Brain microvascular endothelial cell (primary cell): ENCODE measurements around the gene ARL4A.
A peak's percentile ranks its signal among the peaks of the same experiment; 100 is the strongest.

Experiments used
- DNase-seq: peaks from one replicate; pipeline ENCODE4 v3.0.0-alpha.2; 2020
- H3K27ac ChIP-seq: fragments of 250-450 bp; sonication (Bioruptor Pico); 2 replicates; pipeline ENCODE4 v1.5.1; 2020; ENCODE audit warnings: mild to moderate bottlenecking, moderate library complexity
- H3K27me3 ChIP-seq: fragments of 250-450 bp; sonication (Bioruptor Pico); replicated peaks from 2 replicates; pipeline ENCODE4 v1.5.1; 2020; ENCODE audit warnings: mild to moderate bottlenecking
- H3K36me3 ChIP-seq: fragments of 250-450 bp; sonication (Bioruptor Pico); replicated peaks from 2 replicates; pipeline ENCODE4 v1.5.1; 2020; ENCODE audit warnings: mild to moderate bottlenecking
- H3K4me3 ChIP-seq: 2 replicates; pipeline ENCODE4 v1.5.1; 2011; ENCODE audit warnings: low read depth, mild to moderate bottlenecking, control low read depth, low read length, moderate library complexity
- in situ Hi-C: cut with HindIII; loops from 2 replicates; pipeline ENCODE4 v1.10.0; 2017; ENCODE audit warnings: low sequenced_read_pairs, low pct_ligation_motif_present
- TF ChIP-seq, protein P1 (sequence below): IDR thresholded peaks from 2 replicates; pipeline ENCODE4 v1.5.1; 2011; ENCODE audit warnings: low read depth, mild to moderate bottlenecking, moderate library complexity, low read length, control low read depth, inconsistent platforms; ENCODE audit errors: missing control alignments

Gene ARL4A

DNA sequence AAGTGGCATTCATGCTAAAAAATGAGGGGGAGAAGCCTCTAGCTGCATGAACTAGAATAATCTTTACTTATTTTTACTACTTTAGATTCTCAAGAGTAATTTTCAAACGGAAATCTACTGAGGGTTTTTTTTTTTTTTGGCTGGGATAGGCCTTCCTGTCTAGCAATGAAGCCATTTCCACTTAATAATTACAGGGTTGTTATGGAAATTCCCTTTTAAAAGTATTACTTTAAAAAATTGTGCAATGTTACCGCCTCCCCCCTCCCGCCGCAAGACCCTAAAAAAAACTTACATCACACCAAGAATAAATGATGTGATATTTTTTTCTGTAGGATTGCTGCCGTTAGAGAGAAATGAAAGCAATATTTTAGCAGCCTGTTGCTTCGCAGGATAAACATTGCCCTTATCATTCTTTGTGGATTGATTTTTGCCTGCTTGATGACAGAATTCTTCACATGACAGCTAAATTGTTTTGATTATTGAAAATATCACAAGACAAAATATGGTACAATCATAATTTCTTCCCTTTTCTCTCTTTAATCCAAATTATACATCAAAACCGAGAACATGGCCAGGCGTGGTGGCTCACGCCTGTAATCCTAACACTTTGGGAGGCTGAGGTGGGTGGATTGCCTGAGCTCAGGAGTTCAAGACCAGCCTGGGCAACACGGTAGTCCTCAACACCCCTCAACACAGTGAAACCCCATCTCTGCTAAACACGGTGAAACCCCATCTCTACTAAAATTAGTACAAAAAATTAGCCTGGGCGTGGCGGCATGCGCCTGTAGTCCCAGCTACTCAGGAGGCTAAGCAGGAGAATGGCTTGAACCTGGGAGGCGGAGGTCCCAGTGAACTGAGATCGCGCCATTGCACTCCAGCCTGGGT lies 32.8 kb downstream of the ARL4A start:
- H3K36me3 ChIP-seq = no peaks in the 10 kb centered on the region
- H3K4me3 ChIP-seq = no peak overlapping the region
- no peak for DNase-seq
- no peaks in the 10 kb centered on the region for H3K27me3 ChIP-seq
- H3K27ac ChIP-seq = peak overlapping the region; percentile 94
- in situ Hi-C loops = no loop called here
- TF ChIP-seq, protein P1, sequence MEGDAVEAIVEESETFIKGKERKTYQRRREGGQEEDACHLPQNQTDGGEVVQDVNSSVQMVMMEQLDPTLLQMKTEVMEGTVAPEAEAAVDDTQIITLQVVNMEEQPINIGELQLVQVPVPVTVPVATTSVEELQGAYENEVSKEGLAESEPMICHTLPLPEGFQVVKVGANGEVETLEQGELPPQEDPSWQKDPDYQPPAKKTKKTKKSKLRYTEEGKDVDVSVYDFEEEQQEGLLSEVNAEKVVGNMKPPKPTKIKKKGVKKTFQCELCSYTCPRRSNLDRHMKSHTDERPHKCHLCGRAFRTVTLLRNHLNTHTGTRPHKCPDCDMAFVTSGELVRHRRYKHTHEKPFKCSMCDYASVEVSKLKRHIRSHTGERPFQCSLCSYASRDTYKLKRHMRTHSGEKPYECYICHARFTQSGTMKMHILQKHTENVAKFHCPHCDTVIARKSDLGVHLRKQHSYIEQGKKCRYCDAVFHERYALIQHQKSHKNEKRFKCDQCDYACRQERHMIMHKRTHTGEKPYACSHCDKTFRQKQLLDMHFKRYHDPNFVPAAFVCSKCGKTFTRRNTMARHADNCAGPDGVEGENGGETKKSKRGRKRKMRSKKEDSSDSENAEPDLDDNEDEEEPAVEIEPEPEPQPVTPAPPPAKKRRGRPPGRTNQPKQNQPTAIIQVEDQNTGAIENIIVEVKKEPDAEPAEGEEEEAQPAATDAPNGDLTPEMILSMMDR = no peak

DNA sequence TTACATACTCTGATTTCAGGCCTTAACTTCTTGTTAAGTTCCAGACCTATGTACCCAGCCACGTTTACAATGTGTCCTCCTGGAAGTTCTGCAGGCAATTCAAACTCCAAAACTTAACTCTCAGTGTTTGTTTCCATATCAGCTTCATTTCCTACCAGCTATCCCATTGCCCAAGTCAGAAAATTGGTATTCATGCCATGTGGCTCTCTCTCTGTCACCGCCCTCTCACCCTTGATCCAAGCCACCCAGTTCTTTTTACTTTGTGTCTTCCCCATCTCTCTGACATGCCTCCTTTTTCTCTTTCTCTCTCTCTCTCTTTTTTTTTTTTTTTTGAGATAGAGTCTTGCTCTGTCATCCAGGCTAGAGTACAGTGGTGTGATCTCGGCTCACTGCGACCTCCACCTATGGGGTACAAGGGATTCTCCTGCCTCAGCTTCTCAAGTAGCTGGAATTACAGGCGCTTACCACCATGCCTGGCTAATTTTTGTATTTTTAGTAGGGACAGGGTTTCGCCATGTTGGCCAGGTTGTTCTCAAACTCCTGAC lies 33.9 kb downstream of the ARL4A start:
- Histone ChIP-seq H3K36me3 (no peaks in the 10 kb centered on the region), H3K27ac (no peak overlapping the region), H3K27me3 (no peaks in the 10 kb centered on the region), H3K4me3 (no peak overlapping the region)
- TF ChIP-seq, protein P1 = no peak
- DNase-seq = no peak
- in situ Hi-C loops = no loop called here

DNA sequence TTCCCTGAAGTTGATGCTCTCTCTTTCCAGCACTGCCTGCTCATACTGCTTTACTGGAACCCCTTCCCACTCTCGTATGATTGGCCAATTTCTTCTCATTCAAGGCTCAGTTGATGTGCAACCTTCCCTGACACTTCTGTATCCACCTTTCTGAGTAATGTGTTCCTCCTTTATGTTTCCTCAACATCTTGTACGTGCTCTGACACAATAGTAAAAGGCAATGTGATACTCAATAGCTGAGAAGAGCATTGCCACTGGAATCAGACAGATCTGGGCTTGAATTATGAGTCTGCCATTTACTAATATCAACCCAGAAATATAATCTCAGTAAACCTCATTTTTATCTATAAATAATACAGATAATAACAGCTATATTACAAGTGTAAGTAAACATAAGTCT lies 34.7 kb downstream of the ARL4A start:
- no peak for DNase-seq
- Histone ChIP-seq H3K27ac (no peak overlapping the region), H3K27me3 (no peaks in the 10 kb centered on the region), H3K4me3 (no peak overlapping the region), H3K36me3 (no peaks in the 10 kb centered on the region)
- TF ChIP-seq, protein P1 = no peak
- in situ Hi-C loops = no loop called here

DNA sequence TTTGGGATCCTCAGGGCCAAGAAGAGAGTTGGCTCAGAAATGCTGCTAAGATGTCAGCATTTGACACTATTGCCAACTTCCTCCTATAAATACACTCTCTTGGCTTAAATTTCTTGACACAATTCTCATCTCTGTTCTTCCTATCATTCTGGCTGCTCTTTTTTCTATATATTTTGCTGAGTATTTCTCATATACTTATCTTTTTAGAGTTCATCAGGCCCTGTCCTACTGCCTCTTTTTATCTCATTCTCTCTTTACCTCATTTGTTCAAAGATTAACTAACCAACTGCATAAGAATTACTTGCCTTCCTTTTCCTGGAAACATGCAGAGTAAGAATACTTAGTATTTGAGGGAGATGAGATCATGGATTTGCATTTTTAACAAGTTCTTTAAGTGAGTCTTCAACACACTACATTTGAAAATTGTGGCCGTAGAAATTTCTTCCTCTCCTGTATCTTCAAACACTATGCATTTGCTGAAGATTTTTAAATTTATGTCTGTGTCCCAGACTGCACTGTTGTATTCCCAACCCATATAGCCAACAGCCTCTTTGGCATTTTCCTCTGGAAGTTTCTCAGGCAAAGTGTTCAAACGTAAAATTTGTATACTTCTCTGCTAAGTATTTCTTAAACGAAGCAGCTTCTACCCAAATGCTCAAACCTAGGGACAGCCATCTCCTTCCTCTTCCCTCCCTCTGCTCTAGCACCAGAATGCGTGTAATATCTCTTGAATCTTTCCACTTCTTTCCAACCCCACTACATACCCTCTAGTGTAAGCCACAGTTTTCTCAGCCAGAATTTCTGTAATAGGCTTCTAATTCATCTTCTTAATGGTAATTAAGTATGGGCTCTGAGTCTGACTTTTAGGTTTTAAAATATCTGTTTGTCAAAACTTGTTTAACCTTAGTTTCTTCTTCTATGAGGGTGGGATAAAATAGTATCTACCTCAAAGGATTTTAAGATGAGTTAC lies 35.5 kb downstream of the ARL4A start:
- Histone ChIP-seq H3K27ac (no peak overlapping the region), H3K4me3 (no peak overlapping the region), H3K36me3 (no peaks in the 10 kb centered on the region), H3K27me3 (no peaks in the 10 kb centered on the region)
- TF ChIP-seq, protein P1 = no peak
- in situ Hi-C loops = no loop called here
- DNase-seq = no peak

DNA sequence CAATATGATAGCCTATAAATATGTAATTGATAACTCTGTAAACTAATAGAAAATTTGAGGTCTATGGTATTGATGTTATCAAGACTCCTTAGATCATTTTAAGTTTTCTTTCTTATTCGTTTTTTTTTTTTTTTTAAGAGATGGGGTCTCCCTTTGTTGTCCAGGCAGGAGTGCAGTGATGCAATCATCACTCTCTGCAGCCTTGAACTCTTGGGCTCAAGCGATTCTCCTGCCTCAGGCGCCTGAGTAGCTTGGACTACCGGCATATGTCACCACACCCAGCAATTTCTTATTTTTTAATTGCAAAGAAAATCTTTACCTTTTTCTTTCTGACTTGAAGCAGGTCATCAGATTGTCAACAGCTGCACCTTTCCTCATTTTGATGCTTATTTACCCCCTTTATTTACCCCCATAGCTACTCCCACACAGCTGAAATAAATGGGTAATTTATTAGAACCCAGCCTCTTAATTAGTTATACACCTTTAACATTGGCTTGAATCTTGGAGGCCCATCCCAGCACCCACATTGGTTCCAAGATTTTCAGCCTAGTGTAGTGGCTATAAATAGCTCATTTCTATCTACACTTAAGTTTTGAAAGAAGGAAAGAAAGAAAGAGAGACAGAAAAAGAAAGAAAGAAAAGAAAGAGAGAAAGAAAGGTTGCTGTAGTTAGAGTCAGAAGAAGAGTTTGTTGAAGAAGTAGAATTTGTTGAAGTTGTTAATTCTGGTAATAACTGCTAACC lies 38.3 kb downstream of the ARL4A start:
- no peak for DNase-seq
- Histone ChIP-seq H3K4me3 (no peak overlapping the region), H3K27me3 (no peaks in the 10 kb centered on the region), H3K27ac (no peak overlapping the region), H3K36me3 (no peaks in the 10 kb centered on the region)
- in situ Hi-C loops = no loop called here
- TF ChIP-seq, protein P1 = no peak
